Fibroblast of the aortic adventitia (primary cell): ENCODE results near the gene DENND4C. TPM values are rescaled to one million over a fixed set of nuclear protein-coding genes. Genes with fewer than 3 reads are reported as not detected.
"Not testable (repeated sequence)": the region's sequence is repeated elsewhere in the genome, so short reads cannot be mapped to it uniquely, and the experiment has no call there.

Source experiments
- DNase-seq: peaks from one replicate; pipeline ENCODE4 v3.0.0-alpha.2; 2010; ENCODE audit warnings: low read depth
- H3K4me3 ChIP-seq: 2 replicates; pipeline ENCODE4 v1.5.1; 2011; ENCODE audit warnings: low read depth, mild to moderate bottlenecking, control low read depth, low read length, moderate library complexity
- CTCF ChIP-seq: IDR thresholded peaks from 2 replicates; pipeline ENCODE4 v1.5.1; 2011; ENCODE audit warnings: mild to moderate bottlenecking, low read length, control low read depth, inconsistent platforms; ENCODE audit not compliant: insufficient read depth
- total RNA-seq: library from RNA; depleted of rRNA; stranded (reverse); fragments of >200 nt; gene quantifications from 2 replicates; pipeline ENCODE4 v1.2.3, GENCODE V29; 2012; ENCODE audit warnings: low replicate concordance

The DENND4C gene
- total RNA-seq, 1 donor = 67.5 TPM

- no peak overlapping the region for H3K4me3 ChIP-seq
- no peak for TF ChIP-seq CTCF
- DNase-seq = no peak
These were observed 167.4 kb downstream of the DENND4C start for GRCh38 chr9:19397845-19398244.

- DNase-seq = not testable (repeated sequence)
These were observed 172.7 kb downstream of the DENND4C start for GRCh38 chr9:19403231-19403630.

GRCh38 chr9:19404283-19405075 lies 174.0 kb downstream of the DENND4C start:
- no peak for TF ChIP-seq CTCF
- DNase-seq = no peak
- no peak overlapping the region for H3K4me3 ChIP-seq

More at GRCh38 chr9:19403231-19403630, 172.7 kb downstream of the DENND4C start:
- H3K4me3 ChIP-seq = not testable (repeated sequence)

GRCh38 chr9:19405771-19406170 lies 175.3 kb downstream of the DENND4C start:
- DNase-seq = no peak
- no peak for TF ChIP-seq CTCF
- H3K4me3 ChIP-seq = no peak overlapping the region

GRCh38 chr9:19408316-19408692 lies 177.8 kb downstream of the DENND4C start:
- no peak for DNase-seq
- H3K4me3 ChIP-seq = peak overlapping the region; percentile 89
- TF ChIP-seq CTCF = no peak

GRCh38 chr9:19408693-19409400 lies 178.4 kb downstream of the DENND4C start, which contains the start of gene ACER2:
TSS of gene ACER2 (plus strand) at chr9:19409009. CDS start at chr9:19409085, 76 bp downstream.
- H3K4me3 ChIP-seq = peak within 1 kb of the TSS; percentile 89
- peak; percentile 71 for DNase-seq
- no peak for TF ChIP-seq CTCF
